HG02678 (cell line): ENCODE results near the gene CYP4B1.
"Not testable (repeated sequence)": the region's sequence is repeated elsewhere in the genome, so short reads cannot be mapped to it uniquely, and the experiment has no call there.

Source experiments
- ATAC-seq: cut with Tn5 transposase; IDR thresholded peaks from one replicate; pipeline ENCODE4 v1.9.1; 2021; ENCODE audit warnings: mild to moderate bottlenecking, moderate library complexity; ENCODE audit not compliant: unreplicated experiment

Gene CYP4B1

DNA sequence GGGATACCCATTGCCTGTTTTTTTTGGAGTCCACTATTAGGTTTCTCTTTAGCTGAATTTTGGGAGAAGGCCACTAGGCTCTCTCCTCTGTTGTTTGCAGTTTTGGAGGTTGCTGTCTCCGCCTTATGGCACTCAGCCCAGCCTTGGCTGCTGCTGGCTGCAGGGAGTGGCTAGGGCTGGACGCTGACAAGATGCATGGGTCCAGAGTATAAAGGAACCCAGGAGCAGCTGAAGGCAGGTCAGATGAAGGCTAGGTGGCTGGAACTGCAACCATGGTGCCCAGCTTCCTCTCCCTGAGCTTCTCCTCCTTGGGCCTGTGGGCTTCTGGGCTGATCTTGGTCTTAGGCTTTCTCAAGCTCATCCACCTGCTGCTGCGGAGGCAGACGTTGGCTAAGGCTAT is at the start of gene CYP4B1:
Gene CYP4B1 (plus strand): TSS at position 237 of the 400 bp plus-strand sequence. CDS start 36 bp downstream, at position 273.
- no peak for ATAC-seq

DNA sequence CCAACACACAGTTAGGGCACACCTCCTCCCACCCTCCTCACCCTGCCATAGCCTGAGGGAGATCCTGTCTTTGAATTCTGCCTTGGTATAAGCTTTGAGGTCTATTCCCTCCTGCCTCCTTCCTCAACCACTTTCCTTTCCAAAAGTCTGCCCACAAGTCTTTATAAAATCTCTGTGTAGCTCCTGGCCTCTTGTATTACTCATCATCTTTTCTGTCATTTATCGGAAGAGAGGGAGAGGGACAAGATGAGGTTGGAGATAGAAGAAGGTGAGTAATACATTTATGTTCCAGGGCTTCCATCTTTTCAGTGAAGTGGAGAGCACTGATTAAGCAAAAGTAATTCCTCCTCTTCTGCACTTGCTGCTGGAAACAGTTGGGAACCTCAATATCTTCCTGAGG is 49.4 kb upstream of the CYP4B1 start:
- no peak for ATAC-seq

DNA sequence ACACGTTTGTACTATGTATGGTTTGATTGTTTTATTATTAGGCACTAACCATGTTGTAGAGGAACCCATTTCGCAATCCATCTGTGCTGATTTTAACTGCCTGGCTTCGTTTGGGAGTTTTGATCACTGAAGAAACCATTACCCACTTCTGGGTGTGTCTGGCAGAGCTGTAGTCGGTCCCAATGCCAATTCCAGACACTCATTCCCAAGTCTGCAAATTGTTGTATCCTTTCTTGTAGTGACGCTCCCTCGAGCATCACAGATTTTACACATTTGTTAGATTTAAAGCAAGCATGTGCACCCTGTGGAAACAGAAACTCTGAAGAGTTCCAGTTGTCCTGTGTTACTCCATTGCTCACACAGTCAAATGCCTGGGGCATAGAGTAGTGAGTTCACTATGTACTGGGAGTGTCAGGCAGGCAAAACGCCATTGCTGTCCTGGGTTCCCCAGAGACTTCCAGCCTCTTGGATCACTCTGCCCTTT is 48.9 kb upstream of the CYP4B1 start:
- no peak for ATAC-seq

- no peak for ATAC-seq
Observed at GRCh38 chr1:46753985-46754384, 44.9 kb upstream of the CYP4B1 start.

GRCh38 chr1:46754707-46755106 is 44.1 kb upstream of the CYP4B1 start:
- ATAC-seq: not testable (repeated sequence)

- no peak for ATAC-seq
Observed at GRCh38 chr1:46755121-46755520, 43.7 kb upstream of the CYP4B1 start.

- ATAC-seq: no peak
Observed at GRCh38 chr1:46757247-46757955, 41.4 kb upstream of the CYP4B1 start.

GRCh38 chr1:46757956-46758528 is 40.8 kb upstream of the CYP4B1 start:
- ATAC-seq: no peak

DNA sequence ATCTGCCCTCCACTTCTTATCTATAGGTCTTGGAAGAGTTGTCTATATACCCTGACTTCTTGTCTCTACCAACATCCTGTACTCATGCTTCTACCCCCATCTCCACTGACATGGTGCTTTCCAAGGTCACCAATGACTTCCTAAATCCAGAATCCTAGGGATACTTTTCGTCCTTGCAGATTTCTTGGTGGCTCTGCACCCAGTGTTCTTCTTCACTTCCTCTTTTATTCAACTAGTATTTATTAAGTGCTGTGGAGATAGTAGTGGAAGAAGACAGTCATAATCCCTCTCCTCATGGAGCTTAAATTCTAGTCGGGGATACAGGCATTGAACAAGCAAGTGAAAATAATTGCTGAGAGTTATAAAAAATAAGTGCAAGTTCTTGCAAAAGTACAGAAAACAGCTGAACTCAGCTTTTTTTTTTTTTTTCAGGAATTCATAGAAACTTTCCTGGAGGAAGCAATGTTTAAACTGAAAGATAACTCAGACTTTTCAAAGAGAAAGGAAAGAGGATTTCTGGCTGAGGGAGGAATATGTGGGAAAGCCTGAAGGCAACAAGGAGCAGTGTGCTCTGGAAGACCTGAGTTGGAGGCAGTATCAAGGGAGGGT is 38.2 kb upstream of the CYP4B1 start:
- ATAC-seq: no peak

- no peak for ATAC-seq
Observed at GRCh38 chr1:46761740-46762139, 37.1 kb upstream of the CYP4B1 start.

DNA sequence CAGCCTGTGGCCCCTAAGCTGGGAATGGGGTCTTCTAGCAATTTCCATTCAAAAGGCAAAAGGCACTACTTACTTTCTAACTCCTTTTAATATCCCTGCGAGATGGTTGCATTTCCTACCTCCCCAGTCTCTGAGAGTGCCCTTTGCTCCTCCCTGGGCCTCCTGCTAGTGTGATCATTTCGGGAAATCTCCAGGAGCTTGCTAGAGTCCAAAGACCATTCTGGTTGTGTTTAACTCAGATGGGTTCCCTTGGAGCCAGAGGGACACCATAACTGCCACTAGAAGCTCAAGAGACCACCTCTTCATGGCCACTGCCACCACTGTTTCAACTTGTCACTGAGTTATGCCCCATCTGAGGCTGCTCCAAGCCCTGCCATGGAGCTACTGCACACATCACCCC is 34.4 kb upstream of the CYP4B1 start:
- ATAC-seq: no peak

DNA sequence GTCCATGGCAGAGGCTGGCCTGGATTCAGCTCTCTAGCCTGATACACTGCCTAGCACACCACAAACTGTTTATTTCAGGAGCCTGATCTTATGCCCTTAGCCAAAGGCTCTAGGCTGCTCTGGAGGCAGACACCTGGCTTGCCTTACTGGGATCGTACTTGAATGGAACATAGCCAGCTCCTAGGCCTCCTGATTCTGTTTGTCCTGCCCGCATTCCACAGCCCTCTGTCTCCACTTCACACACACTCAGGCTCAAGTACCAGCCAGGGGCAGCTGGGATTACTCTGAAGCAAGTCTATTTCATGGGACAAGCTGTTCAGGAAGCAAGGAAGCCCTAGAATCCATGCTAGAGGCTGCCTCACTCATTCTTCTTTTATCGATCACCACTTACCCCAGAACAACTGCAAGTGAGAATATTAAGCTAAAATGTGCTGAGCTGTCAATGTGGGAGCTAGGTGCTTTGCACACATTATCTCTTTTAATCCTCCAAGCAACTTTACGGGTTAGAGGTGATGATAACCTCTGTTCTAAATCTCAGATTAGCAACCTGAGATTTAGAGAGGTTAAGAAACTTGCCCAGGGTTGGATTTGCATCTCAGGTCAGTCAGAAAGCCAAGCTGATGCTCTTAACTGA is 31.1 kb upstream of the CYP4B1 start:
- no peak for ATAC-seq

DNA sequence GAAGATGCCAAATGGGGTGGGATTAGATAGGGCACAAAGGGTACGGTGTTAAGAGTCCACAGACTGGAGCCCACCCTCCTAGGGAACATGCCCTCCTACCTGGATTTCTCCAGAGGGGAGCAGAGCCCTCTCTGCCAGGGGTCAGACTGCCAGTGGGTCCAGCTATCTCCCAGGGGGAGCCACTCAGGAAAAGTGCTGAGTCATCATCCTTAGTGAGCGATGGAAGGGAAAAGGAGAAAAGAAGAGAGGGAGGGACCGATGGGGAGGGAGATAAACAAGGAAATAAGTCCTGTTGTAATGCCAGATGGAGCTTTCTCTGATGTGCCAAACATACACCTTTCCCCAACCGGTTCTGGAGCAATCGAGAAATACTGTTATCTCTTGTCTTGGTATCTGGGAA is 30.4 kb upstream of the CYP4B1 start:
- no peak for ATAC-seq

DNA sequence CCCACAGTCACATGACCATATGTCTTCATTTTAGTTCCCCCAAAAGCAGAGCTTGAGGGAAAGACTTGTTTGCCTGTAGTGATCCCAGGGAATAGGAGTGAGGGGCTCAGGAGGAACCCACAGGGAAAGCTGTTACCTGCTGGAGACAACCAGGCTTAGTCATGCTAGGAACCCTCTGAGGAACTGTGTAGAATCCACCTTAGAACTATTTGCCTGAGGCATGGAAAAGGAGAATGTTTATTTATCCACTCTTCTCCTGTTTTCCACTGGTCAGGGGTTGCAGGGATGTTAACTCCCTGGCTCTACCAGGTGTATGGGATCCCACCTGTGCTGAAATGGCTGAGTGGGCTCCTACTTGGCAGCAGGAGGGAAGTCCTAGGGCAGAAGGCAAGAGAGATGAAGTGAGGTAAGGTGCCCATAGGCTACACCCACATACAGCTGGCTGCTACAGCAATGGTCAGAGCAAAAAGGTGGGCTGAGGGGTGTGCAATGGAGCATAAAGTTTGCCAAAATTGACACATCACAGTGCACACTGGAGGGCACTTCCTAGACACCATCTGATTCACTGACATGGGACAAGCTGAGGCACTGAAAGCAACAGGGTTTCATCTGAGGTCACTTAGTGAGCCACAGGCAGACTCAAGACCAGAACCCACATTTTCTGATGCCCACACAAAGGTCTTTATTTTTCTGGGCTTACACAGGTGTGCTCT is 29.7 kb upstream of the CYP4B1 start:
- ATAC-seq: no peak

GRCh38 chr1:46770541-46770940 is 28.3 kb upstream of the CYP4B1 start:
- ATAC-seq: no peak

GRCh38 chr1:46772571-46772970 is 26.3 kb upstream of the CYP4B1 start:
- ATAC-seq: no peak

- ATAC-seq: no peak
Observed at GRCh38 chr1:46774297-46774696, 24.5 kb upstream of the CYP4B1 start.

- ATAC-seq: not testable (repeated sequence)
Observed at GRCh38 chr1:46778456-46778855, 20.4 kb upstream of the CYP4B1 start.

DNA sequence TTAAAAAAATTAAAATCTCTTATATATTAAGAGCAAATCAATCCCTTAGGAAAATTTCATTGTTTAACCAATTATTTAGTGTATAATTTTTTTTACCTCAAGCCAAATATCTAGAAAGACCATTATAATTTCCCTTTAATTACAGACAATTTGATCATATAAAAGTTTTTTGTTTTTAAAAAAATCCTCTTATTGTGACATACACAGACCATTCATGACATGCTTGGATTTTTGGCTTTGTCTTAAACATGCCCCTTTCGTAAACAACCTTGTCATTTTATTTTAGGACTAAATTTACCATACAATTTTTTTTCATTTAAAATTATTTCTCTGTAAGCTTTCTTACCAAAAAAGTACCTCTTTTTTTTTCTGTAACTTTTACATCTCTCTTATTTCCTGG is 14.2 kb upstream of the CYP4B1 start:
- ATAC-seq: no peak

- ATAC-seq: not testable (repeated sequence)
Observed at GRCh38 chr1:46788634-46789033, 10.2 kb upstream of the CYP4B1 start.

GRCh38 chr1:46790446-46791101 is 8.3 kb upstream of the CYP4B1 start:
- ATAC-seq: no peak
